ENCODE measurements around the gene IDI2. TPM values are rescaled to one million over a fixed set of nuclear protein-coding genes. Genes with fewer than 3 reads are reported as not detected.
"Not testable (repeated sequence)": the region's sequence is repeated elsewhere in the genome, so short reads cannot be mapped to it uniquely, and the experiment has no call there.

The IDI2 gene
- total RNA-seq, 4 donors from 2014 or later: not detected

- no peak overlapping the region for H3K27ac ChIP-seq
- no peaks in the 10 kb centered on the region for H3K9me3 ChIP-seq
- peaks cover 0 to 74% (median 0%) of the 10 kb centered on the region in 3 donors for H3K36me3 ChIP-seq
- TF ChIP-seq CTCF (IDR thresholded peaks at IDR 0.05): no peak
- TF ChIP-seq POLR2A (IDR thresholded peaks at IDR 0.05): no peak
- H3K4me1 ChIP-seq: peaks cover 0 to 30% (median 7%) of the 10 kb centered on the region in 3 donors
- no peaks in the 10 kb centered on the region for H3K27me3 ChIP-seq
- WGBS, 2 donors: 92 to 93% methylated on average over 9 of the region's 9 CpGs
- no peak for DNase-seq
- intact Hi-C loops (cut with DNase I): no loop called here
- H3K4me3 ChIP-seq: no peak overlapping the region
Measured at GRCh38 chr10:1041514-1041913, 15.9 kb upstream of the IDI2 start.

- DNase-seq: no peak
- Histone ChIP-seq H3K4me1 (peaks cover 0 to 25% (median 7%) of the 10 kb centered on the region in 3 donors), H3K36me3 (peaks cover 0 to 74% (median 0%) of the 10 kb centered on the region in 3 donors), H3K9me3 (no peaks in the 10 kb centered on the region), H3K4me3 (no peak overlapping the region), H3K27ac (no peak overlapping the region), H3K27me3 (no peaks in the 10 kb centered on the region)
- 63 to 64% methylated on average over 3 of the region's 3 CpGs for WGBS, 2 donors
- TF ChIP-seq CTCF (IDR thresholded peaks at IDR 0.05) (no peak), POLR2A (IDR thresholded peaks at IDR 0.05) (no peak)
- intact Hi-C loops (cut with DNase I): no loop called here
Measured at GRCh38 chr10:1040133-1040532, 14.5 kb upstream of the IDI2 start.

- H3K27ac ChIP-seq: not testable (repeated sequence)
Measured at GRCh38 chr10:1038769-1039168, 13.1 kb upstream of the IDI2 start.

GRCh38 chr10:1037098-1037497, 11.4 kb upstream of the IDI2 start:
- WGBS, 2 donors: 90 to 91% methylated on average over 7 to 11 of the region's 11 CpGs
- Histone ChIP-seq H3K27ac (no peak overlapping the region), H3K36me3 (peaks cover 0 to 47% (median 0%) of the 10 kb centered on the region in 3 donors), H3K4me3 (no peak overlapping the region), H3K27me3 (no peaks in the 10 kb centered on the region), H3K9me3 (no peaks in the 10 kb centered on the region), H3K4me1 (peaks cover 0 to 8% (median 0%) of the 10 kb centered on the region in 3 donors)
- intact Hi-C loops (cut with DNase I): no loop called here
- DNase-seq: no peak
- TF ChIP-seq CTCF (IDR thresholded peaks at IDR 0.05): no peak
- no peak for TF ChIP-seq POLR2A (IDR thresholded peaks at IDR 0.05)

More at GRCh38 chr10:1038769-1039168, 13.1 kb upstream of the IDI2 start:
- H3K36me3 ChIP-seq: peaks cover 0 to 64% (median 0%) of the 10 kb centered on the region in 3 donors
- H3K27me3 ChIP-seq; intact Hi-C loops (cut with DNase I); DNase-seq; H3K4me3 ChIP-seq; H3K9me3 ChIP-seq: not testable (repeated sequence)
- WGBS, 2 donors: 100% methylated on average over 1 to 3 of the region's 20 CpGs
- H3K4me1 ChIP-seq: peaks cover 0 to 14% (median 0%) of the 10 kb centered on the region in 3 donors

- Histone ChIP-seq H3K36me3 (peaks cover 0 to 40% (median 0%) of the 10 kb centered on the region in 3 donors), H3K27ac (peak overlapping the region in 3 of 4 donors; percentile 28 to 47 (median 42)), H3K27me3 (no peaks in the 10 kb centered on the region), H3K4me1 (peaks cover 0 to 8% (median 0%) of the 10 kb centered on the region in 3 donors), H3K9me3 (no peaks in the 10 kb centered on the region), H3K4me3 (no peak overlapping the region)
- no peak for DNase-seq
- TF ChIP-seq POLR2A (IDR thresholded peaks at IDR 0.05) (no peak), CTCF (IDR thresholded peaks at IDR 0.05) (no peak)
- intact Hi-C loops (cut with DNase I): no loop called here
- WGBS, 2 donors: 34 to 52% methylated on average over 5 to 13 of the region's 14 CpGs
Measured at GRCh38 chr10:1036341-1036791, 10.7 kb upstream of the IDI2 start.

- intact Hi-C loops (cut with DNase I): no loop called here
- Histone ChIP-seq H3K4me3 (no peak overlapping the region), H3K27me3 (no peaks in the 10 kb centered on the region), H3K9me3 (no peaks in the 10 kb centered on the region), H3K27ac (no peak overlapping the region), H3K4me1 (peaks cover 0 to 8% (median 0%) of the 10 kb centered on the region in 3 donors), H3K36me3 (peaks cover 0 to 29% (median 0%) of the 10 kb centered on the region in 3 donors)
- no peak for TF ChIP-seq POLR2A (IDR thresholded peaks at IDR 0.05)
- TF ChIP-seq CTCF (IDR thresholded peaks at IDR 0.05): no peak
- 88 to 93% methylated on average over 4 to 6 of the region's 6 CpGs for WGBS, 2 donors
- DNase-seq: no peak
Measured at GRCh38 chr10:1035201-1035600, 9.5 kb upstream of the IDI2 start.
